Mesodermal cell (in vitro differentiated cells): ENCODE measurements around the gene RSRC1.
"Not testable (repeated sequence)": the region's sequence is repeated elsewhere in the genome, so short reads cannot be mapped to it uniquely, and the experiment has no call there.

Experiments
- H3K27ac ChIP-seq: 2 replicates; pipeline ENCODE4 v1.7.0; 2013; ENCODE audit warnings: mild to moderate bottlenecking, low read depth, low read length, moderate library complexity; ENCODE audit not compliant: severe bottlenecking
- H3K36me3 ChIP-seq: 2 replicates; pipeline ENCODE4 v1.7.1; 2013; ENCODE audit warnings: mild to moderate bottlenecking, low read length, moderate library complexity; ENCODE audit not compliant: control insufficient read depth, insufficient read depth
- H3K4me1 ChIP-seq: one replicate; pipeline ENCODE4 v1.7.1; 2013; ENCODE audit warnings: mild to moderate bottlenecking, low read length; ENCODE audit not compliant: insufficient read depth, control insufficient read depth, poor library complexity, severe bottlenecking
- H3K4me3 ChIP-seq: 2 replicates; pipeline ENCODE4 v1.7.0; 2013; ENCODE audit warnings: low read length, control low read depth, mild to moderate bottlenecking; ENCODE audit not compliant: insufficient read depth, poor library complexity, severe bottlenecking; ENCODE audit errors: extremely low read depth
- H3K9me3 ChIP-seq: 2 replicates; pipeline ENCODE4 v1.7.1; 2013; ENCODE audit warnings: mild to moderate bottlenecking, low read length, moderate library complexity; ENCODE audit not compliant: control insufficient read depth
- WGBS, 2 experiments: methylation state at CpG; one replicate each; pipeline ENCODE4 v1.1.5; 2013; ENCODE audit warnings: missing lambda C conversion rate in 2 of 2; ENCODE audit not compliant: insufficient coverage in 2 of 2; 5-methylcytosine and 5-hydroxymethylcytosine counted together

RSRC1 gene

GRCh38 chr3:158329696-158330441 lies 220.0 kb downstream of the RSRC1 start:
- 75 to 78% methylated on average over 17 to 18 of the region's 21 CpGs for WGBS, 2 experiments
- H3K4me3 ChIP-seq, H3K9me3 ChIP-seq, H3K36me3 ChIP-seq, H3K27ac ChIP-seq, H3K4me1 ChIP-seq: not testable (repeated sequence)

- no peaks in the 10 kb centered on the region for H3K9me3 ChIP-seq
- H3K4me1 ChIP-seq = no peaks in the 10 kb centered on the region
- H3K36me3 ChIP-seq = no peaks in the 10 kb centered on the region
- no peak overlapping the region for H3K4me3 ChIP-seq
- H3K27ac ChIP-seq = no peak overlapping the region
- WGBS, 2 experiments = 70 to 89% methylated on average over 1 of the region's 1 CpG
Measured at GRCh38 chr3:158330870-158331269, 221.0 kb downstream of the RSRC1 start.

DNA sequence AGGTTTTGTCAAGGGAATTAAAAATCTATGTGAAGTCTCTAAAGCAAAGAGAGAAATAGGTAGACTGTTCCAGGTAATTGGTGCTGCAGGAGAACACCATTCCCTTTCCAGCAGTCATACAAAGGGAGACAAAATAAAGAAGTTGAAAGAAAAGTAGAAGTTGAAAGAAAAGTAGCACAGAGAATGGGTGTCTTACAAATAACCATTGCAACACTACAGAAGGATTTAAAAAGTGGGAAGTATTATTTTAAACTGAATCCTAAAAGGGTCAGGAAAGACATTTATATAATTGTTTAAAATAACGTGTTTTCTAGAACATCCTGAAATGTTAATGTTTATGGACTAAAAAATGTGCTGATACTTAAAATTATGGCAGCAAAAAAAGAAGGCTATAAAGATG lies 223.8 kb downstream of the RSRC1 start:
- no peak overlapping the region for H3K4me3 ChIP-seq
- no CpG with 5 or more reads among the region's 1 CpG for WGBS, 2 experiments
- no peaks in the 10 kb centered on the region for H3K36me3 ChIP-seq
- H3K27ac ChIP-seq = no peak overlapping the region
- no peaks in the 10 kb centered on the region for H3K4me1 ChIP-seq
- no peaks in the 10 kb centered on the region for H3K9me3 ChIP-seq

- Histone ChIP-seq H3K36me3 (no peaks in the 10 kb centered on the region), H3K27ac (no peak overlapping the region), H3K4me3 (no peak overlapping the region), H3K9me3 (no peaks in the 10 kb centered on the region), H3K4me1 (no peaks in the 10 kb centered on the region)
- 50 to 80% methylated on average over 1 of the region's 7 CpGs for WGBS, 2 experiments
Measured at GRCh38 chr3:158337110-158337509, 227.2 kb downstream of the RSRC1 start.

DNA sequence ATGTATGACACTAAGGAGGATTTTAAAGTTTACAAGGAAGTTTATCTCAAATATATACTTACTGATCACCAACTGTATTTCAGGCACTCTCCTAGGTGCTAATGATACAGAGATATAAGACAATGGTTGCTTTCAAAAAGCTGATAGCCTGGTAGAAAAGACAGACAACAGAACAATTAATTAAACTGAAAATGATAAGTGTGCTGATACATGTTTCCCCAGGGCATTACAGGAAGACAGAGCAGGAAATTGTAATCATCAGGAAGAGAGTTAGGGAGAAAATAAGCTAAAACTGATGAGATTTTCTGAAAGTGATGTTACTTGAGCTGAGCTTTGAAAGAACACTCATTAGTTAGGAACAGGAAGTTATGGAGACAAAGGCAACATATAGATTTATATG lies 229.7 kb downstream of the RSRC1 start:
- H3K9me3 ChIP-seq = no peaks in the 10 kb centered on the region
- H3K4me3 ChIP-seq = no peak overlapping the region
- no peaks in the 10 kb centered on the region for H3K4me1 ChIP-seq
- no peaks in the 10 kb centered on the region for H3K36me3 ChIP-seq
- H3K27ac ChIP-seq = no peak overlapping the region

DNA sequence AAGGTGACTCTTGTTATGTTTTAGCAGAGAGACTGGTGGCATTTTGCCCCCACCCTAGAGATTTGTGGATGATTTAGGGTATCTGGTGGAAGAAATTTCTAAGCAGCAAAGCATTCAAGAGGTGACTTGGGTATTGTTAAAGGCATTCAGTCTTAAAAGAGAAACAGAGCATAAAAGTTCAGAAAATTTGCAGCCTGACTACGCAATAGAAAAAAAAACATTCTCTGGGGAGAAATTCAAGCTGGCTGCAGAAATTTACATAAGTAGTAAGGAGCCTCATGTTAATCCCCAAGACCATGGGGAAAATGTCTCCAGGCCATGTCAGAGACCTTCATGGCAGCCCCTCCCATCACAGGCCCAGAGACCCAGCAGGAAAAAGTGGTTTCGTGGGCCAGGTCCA lies 231.1 kb downstream of the RSRC1 start:
- H3K4me1 ChIP-seq, H3K9me3 ChIP-seq, H3K36me3 ChIP-seq, H3K4me3 ChIP-seq, H3K27ac ChIP-seq: not testable (repeated sequence)
- WGBS, 2 experiments = 89 to 96% methylated on average over 2 of the region's 2 CpGs

GRCh38 chr3:158347966-158348365 lies 238.1 kb downstream of the RSRC1 start:
- Histone ChIP-seq H3K4me3 (no peak overlapping the region), H3K27ac (no peak overlapping the region), H3K36me3 (no peaks in the 10 kb centered on the region), H3K9me3 (no peaks in the 10 kb centered on the region), H3K4me1 (no peaks in the 10 kb centered on the region)
- no CpG with 5 or more reads among the region's 1 CpG for WGBS, 2 experiments

DNA sequence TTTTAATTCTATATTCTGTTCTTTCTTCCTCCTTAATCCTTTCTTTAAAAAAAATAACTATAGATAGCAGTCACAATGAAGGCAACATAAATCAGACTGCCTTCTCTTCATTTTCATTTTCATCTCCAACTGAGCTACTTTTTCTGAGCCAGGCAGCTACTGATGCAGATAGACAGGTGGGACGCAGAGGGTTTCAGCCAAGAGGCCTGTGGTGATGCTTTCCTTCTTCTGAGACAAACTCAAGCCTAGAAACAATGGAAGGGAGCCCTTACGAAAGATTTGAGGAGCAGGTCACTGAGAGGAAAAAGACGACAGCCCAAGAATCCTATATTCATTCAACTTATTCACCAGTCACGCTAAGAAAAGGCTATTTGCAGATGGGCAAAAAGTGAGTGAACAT lies 241.1 kb downstream of the RSRC1 start:
- no peaks in the 10 kb centered on the region for H3K4me1 ChIP-seq
- no peaks in the 10 kb centered on the region for H3K9me3 ChIP-seq
- WGBS, 2 experiments = 57 to 90% methylated on average over 1 of the region's 4 CpGs
- no peak overlapping the region for H3K4me3 ChIP-seq
- no peaks in the 10 kb centered on the region for H3K36me3 ChIP-seq
- no peak overlapping the region for H3K27ac ChIP-seq

GRCh38 chr3:158352551-158352950 lies 242.7 kb downstream of the RSRC1 start:
- 92 to 97% methylated on average over 3 to 4 of the region's 4 CpGs for WGBS, 2 experiments
- Histone ChIP-seq H3K4me1 (no peaks in the 10 kb centered on the region), H3K9me3 (no peaks in the 10 kb centered on the region), H3K27ac (no peak overlapping the region), H3K36me3 (no peaks in the 10 kb centered on the region), H3K4me3 (no peak overlapping the region)

DNA sequence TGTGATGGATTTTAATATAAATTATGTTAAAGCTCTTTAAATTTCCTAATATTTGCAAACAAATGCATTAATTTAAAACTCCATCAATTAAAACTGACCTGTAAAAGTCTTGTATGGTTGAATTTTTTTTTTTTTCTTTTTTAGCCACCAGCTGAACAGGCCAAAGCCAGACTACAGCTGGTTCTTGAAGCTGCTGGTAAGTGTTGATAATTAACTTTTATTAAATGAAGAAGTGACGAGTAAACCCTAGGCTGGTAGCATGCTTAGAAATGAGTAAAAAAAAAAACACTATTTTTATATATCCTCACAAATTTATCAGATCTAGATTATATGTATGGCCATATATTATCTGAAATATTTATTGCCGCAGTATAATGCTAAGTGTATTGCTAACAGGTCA lies 244.8 kb downstream of the RSRC1 start:
- no peaks in the 10 kb centered on the region for H3K9me3 ChIP-seq
- no peak overlapping the region for H3K27ac ChIP-seq

GRCh38 chr3:158355623-158356588 lies 246.0 kb downstream of the RSRC1 start:
- no peaks in the 10 kb centered on the region for H3K36me3 ChIP-seq
- no peaks in the 10 kb centered on the region for H3K4me1 ChIP-seq
- no CpG with 5 or more reads among the region's 4 CpGs for WGBS, 2 experiments
- H3K9me3 ChIP-seq = no peaks in the 10 kb centered on the region
- no peak overlapping the region for H3K4me3 ChIP-seq
- no peak overlapping the region for H3K27ac ChIP-seq

More for the DNA sequence above, 244.8 kb downstream of the RSRC1 start:
- no peaks in the 10 kb centered on the region for H3K4me1 ChIP-seq
- no peaks in the 10 kb centered on the region for H3K36me3 ChIP-seq
- H3K4me3 ChIP-seq = no peak overlapping the region
- no CpG with 5 or more reads among the region's 2 CpGs for WGBS, 2 experiments
